Thoracic aorta (tissue), 2 donors: ENCODE results near the gene CEP104. TPM values are rescaled to one million over a fixed set of nuclear protein-coding genes. Genes with fewer than 3 reads are reported as not detected.

Experiments used
- ATAC-seq: fragments of 150-250 bp; one replicate; pipeline ENCODE4 v1.8.0; 2017; ENCODE audit warnings: low read depth; ENCODE audit not compliant: insufficient number of reproducible peaks, low FRiP score
- DNase-seq: peaks from one replicate; pipeline ENCODE4 v3.0.0-alpha.2; 2020; ENCODE audit warnings: low spot score
- H3K27ac ChIP-seq, 2 donors: fragments of 200-600 bp; sonication (generic); 1 replicate in 1 of 2; 2 replicates in 1 of 2; pipeline ENCODE4 v1.5.1; 2016; ENCODE audit warnings: mild to moderate bottlenecking in 2 of 2, moderate library complexity in 2 of 2
- H3K27me3 ChIP-seq: fragments of 200-600 bp; sonication (generic); replicated peaks from 2 replicates; pipeline ENCODE4 v1.6.0; 2016; ENCODE audit warnings: mild to moderate bottlenecking; ENCODE audit not compliant: insufficient read depth
- H3K36me3 ChIP-seq: fragments of 200-600 bp; sonication (generic); one replicate; pipeline ENCODE4 v1.5.1; 2016
- H3K4me1 ChIP-seq, 2 donors: fragments of 200-600 bp; sonication (generic); 1 replicate in 1 of 2; 2 replicates in 1 of 2; pipeline versions ENCODE4 v1.5.1 to v1.6.0; 2016; ENCODE audit warnings: low read depth in 2 of 2, mild to moderate bottlenecking in 1 of 2; ENCODE audit not compliant: control insufficient read depth in 1 of 2
- H3K4me3 ChIP-seq: fragments of 200-600 bp; sonication (generic); 2 replicates; pipeline ENCODE4 v1.5.1; 2016; ENCODE audit warnings: mild to moderate bottlenecking
- H3K9me3 ChIP-seq: fragments of 200-600 bp; sonication (generic); 2 replicates; pipeline ENCODE4 v1.5.1; 2016
- CTCF ChIP-seq: fragments of 200-600 bp; sonication (generic); IDR thresholded peaks from one replicate; pipeline ENCODE4 v1.5.1; 2019; ENCODE audit warnings: antibody characterized with exemption
- total RNA-seq, 2 donors: library from RNA; depleted of rRNA; stranded (reverse); fragments of >200 nt; gene quantifications; one replicate each; pipeline versions ENCODE4 v1.1.0 to v1.2.3, GENCODE V29; 2016

The CEP104 gene
- total RNA-seq, 2 donors from 2014 or later = 27.3 to 59.2 TPM

DNA sequence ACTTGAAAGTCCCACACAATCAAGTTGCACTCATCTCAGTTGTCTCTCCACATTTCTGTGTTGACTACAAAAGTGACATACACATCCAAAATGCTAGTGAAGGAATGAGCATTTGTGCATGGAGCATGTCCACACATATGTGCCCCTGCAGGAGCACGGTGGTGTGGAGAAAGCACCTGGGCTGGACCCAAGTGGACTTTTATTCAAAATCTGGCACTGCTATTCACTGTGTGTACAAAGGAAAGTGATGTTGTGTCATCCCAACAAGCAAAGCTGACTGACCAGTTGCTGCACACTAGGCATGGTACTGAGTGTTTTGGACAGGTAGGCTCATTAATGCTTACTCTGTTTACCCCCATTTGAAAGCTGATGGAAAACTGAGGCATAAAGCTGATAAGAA, 19.3 kb downstream of the CEP104 start:
- Histone ChIP-seq H3K9me3 (no peaks in the 10 kb centered on the region), H3K36me3 (peaks cover 59% of the 10 kb centered on the region), H3K4me3 (no peak overlapping the region), H3K4me1 (no peaks in the 10 kb centered on the region), H3K27me3 (no peaks in the 10 kb centered on the region), H3K27ac (no peak overlapping the region)
- ATAC-seq (no peak), DNase-seq (no peak)
- no peak for TF ChIP-seq CTCF

- TF ChIP-seq CTCF = no peak
- no peak for ATAC-seq
- Histone ChIP-seq H3K36me3 (peaks cover 64% of the 10 kb centered on the region), H3K4me3 (no peak overlapping the region), H3K4me1 (no peaks in the 10 kb centered on the region), H3K27ac (no peak overlapping the region), H3K27me3 (no peaks in the 10 kb centered on the region), H3K9me3 (no peaks in the 10 kb centered on the region)
- no peak for DNase-seq
Observed at GRCh38 chr1:3837200-3837599, 19.8 kb downstream of the CEP104 start.

GRCh38 chr1:3836421-3836820, 20.6 kb downstream of the CEP104 start:
- Histone ChIP-seq H3K27ac (no peak overlapping the region), H3K36me3 (peaks cover 64% of the 10 kb centered on the region), H3K27me3 (no peaks in the 10 kb centered on the region), H3K9me3 (no peaks in the 10 kb centered on the region), H3K4me1 (no peaks in the 10 kb centered on the region), H3K4me3 (no peak overlapping the region)
- ATAC-seq = no peak
- no peak for TF ChIP-seq CTCF
- DNase-seq = no peak

GRCh38 chr1:3834701-3835100, 22.3 kb downstream of the CEP104 start:
- H3K4me3 ChIP-seq = no peak overlapping the region
- peaks cover 71% of the 10 kb centered on the region for H3K36me3 ChIP-seq
- no peak for ATAC-seq
- H3K27ac ChIP-seq = no peak overlapping the region
- no peaks in the 10 kb centered on the region for H3K27me3 ChIP-seq
- no peak for DNase-seq
- no peaks in the 10 kb centered on the region for H3K4me1 ChIP-seq
- no peak for TF ChIP-seq CTCF
- H3K9me3 ChIP-seq = no peaks in the 10 kb centered on the region

DNA sequence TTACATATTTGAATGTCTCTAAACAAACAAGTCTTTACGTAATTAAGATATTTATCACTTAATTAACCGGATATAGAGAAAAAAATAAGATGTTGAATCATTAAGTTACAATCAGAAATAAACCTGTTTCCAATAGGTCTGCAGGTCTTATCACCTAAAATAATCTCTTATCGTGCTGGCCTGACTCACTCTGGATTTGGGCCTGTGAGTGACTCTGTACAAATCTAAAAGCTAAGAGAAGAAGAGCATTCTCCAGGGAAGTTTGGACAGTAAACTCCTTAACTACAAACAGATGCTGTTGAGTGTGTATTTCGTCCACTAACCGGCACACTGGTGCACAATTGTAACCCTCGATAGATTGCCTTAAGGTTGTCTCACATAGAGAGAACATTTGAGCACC, 25.3 kb downstream of the CEP104 start:
- H3K4me1 ChIP-seq = no peaks in the 10 kb centered on the region
- no peaks in the 10 kb centered on the region for H3K27me3 ChIP-seq
- H3K4me3 ChIP-seq = no peak overlapping the region
- H3K27ac ChIP-seq = no peak overlapping the region
- DNase-seq = no peak
- H3K36me3 ChIP-seq = peaks cover 58% of the 10 kb centered on the region
- TF ChIP-seq CTCF = no peak
- ATAC-seq = no peak
- H3K9me3 ChIP-seq = no peaks in the 10 kb centered on the region
